Measurements from ENCODE around the gene FAR2.

The FAR2 gene

DNA sequence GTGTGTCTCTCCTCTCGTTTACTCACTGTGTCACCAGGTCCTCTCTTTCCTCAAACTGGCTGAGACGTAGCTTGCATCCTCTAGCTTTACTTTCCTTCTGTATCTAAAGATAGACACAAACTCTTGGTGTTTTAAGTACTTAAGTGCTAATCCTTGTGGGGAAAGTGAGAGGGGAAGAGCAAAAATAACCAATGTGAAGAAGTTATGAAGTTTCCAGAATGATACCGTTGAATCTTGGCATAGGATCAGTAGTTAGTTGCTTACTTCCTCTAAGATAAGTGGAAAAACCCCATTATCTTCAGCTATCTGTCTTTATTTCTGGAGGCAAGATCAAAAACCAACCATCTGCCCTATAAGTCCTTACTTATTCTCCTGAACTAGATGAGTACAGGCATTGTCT, 10.6 kb downstream of the FAR2 start (continued):
- no peak for TF ChIP-seq PRDM2 (tag by site-specific recombination; IDR thresholded peaks at IDR 0.05; ENCODE audit: borderline replicate concordance)
- no peak for TF ChIP-seq SALL2 (tag by site-specific recombination; IDR thresholded peaks at IDR 0.05; ENCODE audit: borderline replicate concordance)
- no peak for TF ChIP-seq ZNF341 (tag by site-specific recombination; IDR thresholded peaks at IDR 0.05; ENCODE audit: low read depth)
- TF ChIP-seq ZFHX2 (tag by site-specific recombination; conservative IDR thresholded peaks at IDR 0.05) = no peak
- no peak for TF ChIP-seq ZBTB48 (tag by site-specific recombination; IDR thresholded peaks at IDR 0.05)
- TF ChIP-seq, protein P1, sequence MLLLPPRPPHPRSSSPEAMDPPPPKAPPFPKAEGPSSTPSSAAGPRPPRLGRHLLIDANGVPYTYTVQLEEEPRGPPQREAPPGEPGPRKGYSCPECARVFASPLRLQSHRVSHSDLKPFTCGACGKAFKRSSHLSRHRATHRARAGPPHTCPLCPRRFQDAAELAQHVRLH (tag by site-specific recombination; IDR thresholded peaks at IDR 0.05) = no peak

DNA sequence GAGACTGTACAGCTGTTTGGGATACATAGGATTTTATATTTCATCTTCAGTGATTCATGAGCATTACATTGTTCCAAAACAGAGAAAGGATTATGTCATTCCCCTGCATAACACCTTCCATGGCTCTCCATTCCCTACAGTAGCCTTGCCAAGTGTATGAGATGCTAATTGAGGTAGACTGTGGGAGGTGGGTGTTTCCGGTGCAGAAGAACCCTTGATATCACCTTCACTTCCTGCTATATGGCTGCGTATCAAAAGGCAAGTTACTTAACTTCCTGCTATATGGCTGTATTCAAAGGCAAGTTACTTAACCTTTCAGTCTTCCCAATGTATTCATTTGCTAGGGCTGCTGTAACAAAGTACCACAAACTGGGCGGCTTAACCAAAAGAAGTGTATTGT, 11.2 kb downstream of the FAR2 start:
- POLR2A ChIA-PET = no interaction called here
- Histone ChIP-seq H3K36me3 (ENCODE audit: control insufficient read depth in 2 of 2, insufficient read depth in 1 of 2, low read length in 2 of 2) (no peaks in the 10 kb centered on the region), H3K4me3 (ENCODE audit: low read depth, low read length) (no peak overlapping the region), H3K9me3 (ENCODE audit: control insufficient read depth, insufficient read depth, low read depth, low read length) (no peaks in the 10 kb centered on the region), H3K4me1 (ENCODE audit: control insufficient read depth, insufficient read depth, low read length) (peaks cover 8% of the 10 kb centered on the region), H3K27ac (ENCODE audit: extremely low read depth, low read depth, low read length) (no peak overlapping the region)
- CTCF ChIA-PET = no interaction called here
- TF ChIP-seq ZNF350 (tag by site-specific recombination; IDR thresholded peaks at IDR 0.05) = no peak
- TF ChIP-seq, protein P2, sequence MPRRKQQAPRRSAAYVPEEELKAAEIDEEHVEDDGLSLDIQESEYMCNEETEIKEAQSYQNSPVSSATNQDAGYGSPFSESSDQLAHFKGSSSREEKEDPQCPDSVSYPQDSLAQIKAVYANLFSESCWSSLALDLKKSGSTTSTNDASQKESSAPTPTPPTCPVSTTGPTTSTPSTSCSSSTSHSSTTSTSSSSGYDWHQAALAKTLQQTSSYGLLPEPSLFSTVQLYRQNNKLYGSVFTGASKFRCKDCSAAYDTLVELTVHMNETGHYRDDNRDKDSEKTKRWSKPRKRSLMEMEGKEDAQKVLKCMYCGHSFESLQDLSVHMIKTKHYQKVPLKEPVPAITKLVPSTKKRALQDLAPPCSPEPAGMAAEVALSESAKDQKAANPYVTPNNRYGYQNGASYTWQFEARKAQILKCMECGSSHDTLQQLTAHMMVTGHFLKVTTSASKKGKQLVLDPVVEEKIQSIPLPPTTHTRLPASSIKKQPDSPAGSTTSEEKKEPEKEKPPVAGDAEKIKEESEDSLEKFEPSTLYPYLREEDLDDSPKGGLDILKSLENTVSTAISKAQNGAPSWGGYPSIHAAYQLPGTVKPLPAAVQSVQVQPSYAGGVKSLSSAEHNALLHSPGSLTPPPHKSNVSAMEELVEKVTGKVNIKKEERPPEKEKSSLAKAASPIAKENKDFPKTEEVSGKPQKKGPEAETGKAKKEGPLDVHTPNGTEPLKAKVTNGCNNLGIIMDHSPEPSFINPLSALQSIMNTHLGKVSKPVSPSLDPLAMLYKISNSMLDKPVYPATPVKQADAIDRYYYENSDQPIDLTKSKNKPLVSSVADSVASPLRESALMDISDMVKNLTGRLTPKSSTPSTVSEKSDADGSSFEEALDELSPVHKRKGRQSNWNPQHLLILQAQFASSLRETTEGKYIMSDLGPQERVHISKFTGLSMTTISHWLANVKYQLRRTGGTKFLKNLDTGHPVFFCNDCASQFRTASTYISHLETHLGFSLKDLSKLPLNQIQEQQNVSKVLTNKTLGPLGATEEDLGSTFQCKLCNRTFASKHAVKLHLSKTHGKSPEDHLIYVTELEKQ (tag by site-specific recombination; IDR thresholded peaks at IDR 0.05; ENCODE audit: borderline replicate concordance) = no peak
- TF ChIP-seq ZBTB44 (tag by site-specific recombination; IDR thresholded peaks at IDR 0.05) = no peak
- TF ChIP-seq ZNF600 (tag by site-specific recombination; IDR thresholded peaks at IDR 0.05) = peak; percentile 61

- POLR2A ChIA-PET = no interaction called here
- Histone ChIP-seq H3K9me3 (ENCODE audit: control insufficient read depth, insufficient read depth, low read depth, low read length) (no peaks in the 10 kb centered on the region), H3K36me3 (ENCODE audit: control insufficient read depth in 2 of 2, insufficient read depth in 1 of 2, low read length in 2 of 2) (no peaks in the 10 kb centered on the region), H3K4me1 (ENCODE audit: control insufficient read depth, insufficient read depth, low read length) (peaks cover 8% of the 10 kb centered on the region), H3K27ac (ENCODE audit: extremely low read depth, low read depth, low read length) (no peak overlapping the region), H3K4me3 (ENCODE audit: low read depth, low read length) (no peak overlapping the region)
- no peak for TF ChIP-seq ZNF48 (tag by site-specific recombination; IDR thresholded peaks at IDR 0.05)
- CTCF ChIA-PET = no interaction called here
Observed at GRCh38 chr12:29163146-29163545, 14.1 kb downstream of the FAR2 start.
